ENCODE results near the gene R3HDM2. TPM values are rescaled to one million over a fixed set of nuclear protein-coding genes. Genes with fewer than 3 reads are reported as not detected.

The R3HDM2 gene
- total and polyA plus RNA-seq, 2 of the 13 experiments (the other 11 are each of a cell fraction or from before 2014, with no cell fraction given) = 11.1 to 23.5 TPM

GRCh38 chr12:57430931-57431566, at the start of gene R3HDM2 (continued):
- TF ChIP-seq ZNF503 (CRISPR knock-in tag; IDR thresholded peaks at IDR 0.05) (peak; percentile 59; the same call in 1 of the 2 replicates), ZFP82 (CRISPR knock-in tag; IDR thresholded peaks at IDR 0.05; ENCODE audit: borderline replicate concordance) (peak; percentile 68; the same call in 1 of the 2 replicates), BORCS8-MEF2B (CRISPR knock-in tag; IDR thresholded peaks at IDR 0.05) (peak; percentile 65), ZNF746 (CRISPR knock-in tag; IDR thresholded peaks at IDR 0.05) (peak; percentile 86), DDIT3 (CRISPR knock-in tag; IDR thresholded peaks at IDR 0.05) (no peak), RARG (CRISPR knock-in tag; IDR thresholded peaks at IDR 0.05; ENCODE audit: low read depth) (no peak), ZMAT3 (CRISPR knock-in tag; conservative IDR thresholded peaks at IDR 0.05) (0 out of 2 replicates have a peak, but pooled peaks have one; percentile 75), ZNF850 (CRISPR knock-in tag; conservative IDR thresholded peaks at IDR 0.05) (no peak), SRSF1 (optimal IDR thresholded peaks at IDR 0.05; ENCODE audit: low read depth, low read length) (no peak), CREM (IDR thresholded peaks at IDR 0.05) (peak; percentile 76), CREM (CRISPR knock-in tag; IDR thresholded peaks at IDR 0.05) (no peak), DMAP1 (CRISPR knock-in tag; IDR thresholded peaks at IDR 0.05) (peak; percentile 81), GRHL1 (CRISPR knock-in tag; conservative IDR thresholded peaks at IDR 0.05) (no peak), PRDM4 (CRISPR knock-in tag; IDR thresholded peaks at IDR 0.05; ENCODE audit: borderline replicate concordance) (no peak), ZNF567 (CRISPR knock-in tag; IDR thresholded peaks at IDR 0.05; ENCODE audit: borderline replicate concordance) (peak; percentile 63; the same call in 1 of the 2 replicates), HIC2 (CRISPR knock-in tag; IDR thresholded peaks at IDR 0.05; ENCODE audit: low read depth) (no peak), ZSCAN12 (CRISPR knock-in tag; IDR thresholded peaks at IDR 0.05) (0 out of 2 replicates have a peak, but pooled peaks have one; percentile 56), TARDBP (CRISPR knock-in tag; IDR thresholded peaks at IDR 0.05) (peak; percentile 71; the same call in 1 of the 2 replicates), ZNF460 (CRISPR knock-in tag; IDR thresholded peaks at IDR 0.05; ENCODE audit: borderline replicate concordance) (no peak), GMEB1 (CRISPR knock-in tag; IDR thresholded peaks at IDR 0.05; ENCODE audit: borderline replicate concordance) (peak; percentile 99)
